Heart left ventricle (tissue), 16 donors: ENCODE data around the gene CDC25B. TPM values are rescaled to one million over a fixed set of nuclear protein-coding genes. Genes with fewer than 3 reads are reported as not detected.

Experiments used
- ATAC-seq, 4 donors: fragments of 200-7000 bp; cut with Tn5 transposase; one replicate each; pipeline ENCODE4 v1.9.1; 2020 to 2022; ENCODE audit warnings: moderate library complexity in 4 of 4, mild to moderate bottlenecking in 3 of 4, moderate number of reproducible peaks in 1 of 4
- DNase-seq, 5 donors: peaks; one replicate each; pipeline ENCODE4 v3.0.0-alpha.2; 2020
- H3K27ac ChIP-seq, 12 donors: fragments of 200-600 bp; sonication (generic) in 4 of 12; one replicate each; pipeline versions ENCODE4 v1.5.0 to v1.8.0; 2016 to 2022; ENCODE audit warnings: mild to moderate bottlenecking in 2 of 12
- H3K27me3 ChIP-seq, 9 donors: fragments of 200-600 bp; sonication (generic) in 2 of 9; one replicate each; pipeline versions ENCODE4 v1.5.1 to v1.8.0; 2016 to 2022; ENCODE audit warnings: mild to moderate bottlenecking in 3 of 9
- H3K36me3 ChIP-seq, 9 donors: fragments of 200-600 bp; sonication (generic) in 2 of 9; one replicate each; pipeline versions ENCODE4 v1.5.0 to v1.8.0; 2018 to 2022; ENCODE audit warnings: mild to moderate bottlenecking in 2 of 9
- H3K4me1 ChIP-seq, 12 donors: fragments of 200-600 bp; sonication (generic) in 4 of 12; one replicate each; pipeline versions ENCODE4 v1.5.0 to v1.8.0; 2016 to 2022; ENCODE audit warnings: mild to moderate bottlenecking in 3 of 12
- H3K4me3 ChIP-seq, 12 donors: fragments of 200-600 bp; sonication (generic) in 4 of 12; one replicate each; pipeline versions ENCODE4 v1.5.0 to v1.8.0; 2017 to 2022; ENCODE audit warnings: mild to moderate bottlenecking in 9 of 12, moderate library complexity in 4 of 12
- H3K9me3 ChIP-seq, 12 donors: fragments of 200-600 bp; sonication (generic) in 4 of 12; one replicate each; pipeline versions ENCODE4 v1.5.0 to v1.8.0; 2016 to 2022; ENCODE audit warnings: mild to moderate bottlenecking in 1 of 12
- POLR2A ChIP-seq, 2 donors: fragments of 450-650 bp; IDR thresholded peaks; one replicate each; pipeline ENCODE4 v1.6.1; 2017; ENCODE audit warnings: antibody characterized with exemption in 2 of 2, mild to moderate bottlenecking in 2 of 2, moderate library complexity in 2 of 2
- WGBS, 4 donors: extraction: QIAGEN DNeasy Blood & Tissue Kit in 2 of 4; methylation state at CpG; one replicate each; pipeline versions ENCODE4 v1.1.5 to v1.1.7; 2013 to 2018; 5-methylcytosine and 5-hydroxymethylcytosine counted together
- intact Hi-C, 10 donors: fragments of 100-400 bp; cut with DNase I; formaldehyde crosslinking; loops; one replicate each; pipeline versions ENCODE4 v1.11.1 to v1.14.2; 2022
- polyA plus RNA-seq, 2 donors: library from polyadenylated mRNA; stranded (reverse); fragments of 200-250 nt; gene quantifications; one replicate each; pipeline ENCODE4 v1.2.3, GENCODE V29; 2013
- total RNA-seq, 9 donors: library from RNA; depleted of rRNA in 2 of 9; stranded (reverse); fragments of >200 nt in 2 of 9; fragmentation: NEBNext Ultra II Directional in 3 of 9; extraction: Animal tissue kit (Norgen Biotek cat#: 25700) in 3 of 9; gene quantifications; one replicate each; pipeline versions ENCODE4 v1.1.0 to v1.2.4, GENCODE V29; 2016 to 2023
- TF ChIP-seq, protein P1 (sequence below), 12 donors: fragments of 200-600 bp; sonication (generic) in 4 of 12; IDR thresholded peaks; one replicate each; pipeline versions ENCODE4 v1.5.0 to v1.8.0; 2018 to 2022; ENCODE audit warnings: antibody characterized with exemption in 12 of 12, mild to moderate bottlenecking in 5 of 12
- donor health status: ischemic (EF 13 %, LVEDD 7.1; RV severe dilation, severe dysfunction).
- donor health status: healthy with polysubstance abuse.
- donor health status: DM: no; HTN: yes; CAD: no.
- donor health status: DM: no; HTN: no; CAD: no.
- donor health status: ischemic (EF 25% LVEDD 6.9; RV normal size, moderate dysfunction).
- donor health status: ischemic (EF 25% LVEDD 5.7; RV mildly dilated, moderate dysfunction).
- donor health status: healthy.
- donor health status: DM: yes; HTN: yes; CAD: no.
- donor health status: ischemic (EF 35%, LVEDD 5.7; RV mildly dilated, moderate dysfunction).
- donor health status: nonischemic (EF 11% LVEDD 7.7; RV severe dilation, severe dysfunction).
- donor health status: DM: yes; HTN: yes; CAD: no.
- donor health status: PGD.
- donor health status: ischemic (EF 29% LVEDD 5.4; RV normal size, mild dysfunction).
- donor health status: nonischemic (EF 23%, LVEDD 6.1; RV moderate dilation, normal function).

CDC25B gene
- total and polyA plus RNA-seq, 11 donors: 4.0 to 30.4 (median 8.6) TPM

DNA sequence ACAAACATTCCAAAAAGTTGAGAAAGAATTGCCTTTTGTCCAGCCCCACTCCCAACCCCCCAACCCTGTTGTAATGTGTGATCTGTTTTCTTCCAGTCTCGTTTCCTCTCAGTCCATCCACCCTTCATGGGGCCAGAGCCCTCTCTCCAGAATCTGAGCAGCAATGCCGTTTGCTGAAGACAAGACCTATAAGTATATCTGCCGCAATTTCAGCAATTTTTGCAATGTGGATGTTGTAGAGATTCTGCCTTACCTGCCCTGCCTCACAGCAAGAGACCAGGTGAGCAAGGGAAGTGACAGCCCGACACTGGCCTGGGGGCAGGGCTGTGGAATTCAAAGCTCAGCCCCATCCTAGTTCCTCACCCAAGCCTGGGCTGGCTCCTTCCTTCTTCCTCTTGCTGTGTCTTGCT, 58.4 kb downstream of the CDC25B start:
- Histone ChIP-seq H3K36me3 (peaks cover 6 to 59% (median 50%) of the 10 kb centered on the region in 9 donors), H3K9me3 (no peaks in the 10 kb centered on the region), H3K4me1 (peaks cover 0 to 14% (median 5%) of the 10 kb centered on the region in 12 donors), H3K27me3 (no peaks in the 10 kb centered on the region), H3K27ac (peak overlapping the region in 1 of 12 donors; percentile 19), H3K4me3 (no peak overlapping the region)
- no peak for TF ChIP-seq POLR2A (IDR thresholded peaks at IDR 0.05)
- TF ChIP-seq, protein P1, sequence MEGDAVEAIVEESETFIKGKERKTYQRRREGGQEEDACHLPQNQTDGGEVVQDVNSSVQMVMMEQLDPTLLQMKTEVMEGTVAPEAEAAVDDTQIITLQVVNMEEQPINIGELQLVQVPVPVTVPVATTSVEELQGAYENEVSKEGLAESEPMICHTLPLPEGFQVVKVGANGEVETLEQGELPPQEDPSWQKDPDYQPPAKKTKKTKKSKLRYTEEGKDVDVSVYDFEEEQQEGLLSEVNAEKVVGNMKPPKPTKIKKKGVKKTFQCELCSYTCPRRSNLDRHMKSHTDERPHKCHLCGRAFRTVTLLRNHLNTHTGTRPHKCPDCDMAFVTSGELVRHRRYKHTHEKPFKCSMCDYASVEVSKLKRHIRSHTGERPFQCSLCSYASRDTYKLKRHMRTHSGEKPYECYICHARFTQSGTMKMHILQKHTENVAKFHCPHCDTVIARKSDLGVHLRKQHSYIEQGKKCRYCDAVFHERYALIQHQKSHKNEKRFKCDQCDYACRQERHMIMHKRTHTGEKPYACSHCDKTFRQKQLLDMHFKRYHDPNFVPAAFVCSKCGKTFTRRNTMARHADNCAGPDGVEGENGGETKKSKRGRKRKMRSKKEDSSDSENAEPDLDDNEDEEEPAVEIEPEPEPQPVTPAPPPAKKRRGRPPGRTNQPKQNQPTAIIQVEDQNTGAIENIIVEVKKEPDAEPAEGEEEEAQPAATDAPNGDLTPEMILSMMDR (IDR thresholded peaks at IDR 0.05): no peak
- peak in 2 of 4 donors; percentile 21 to 36 for ATAC-seq
- DNase-seq: no peak
- WGBS, 4 donors: 81 to 85% (median 84%) methylated on average over 4 of the region's 4 CpGs
- intact Hi-C loops: loop anchor here in 5 of 10 donors (2.0 to 10.0 kb wide), 3 partner anchors 68 to 180 kb away; partner anchors contain the start of genes CENPB (in 5 of the 5) and SPEF1 (in 3 of the 5)

Other genes starting within 250 kb of the CDC25B start
- gene GFRA4, start 132.9 kb upstream of the CDC25B start, total RNA-seq: not detected
- not detected for gene GFRA4, start 132.9 kb upstream of the CDC25B start, polyA plus RNA-seq
- gene ADAM33, start 114.3 kb upstream of the CDC25B start, total RNA-seq: 10 to 100 TPM in 2 of 9 donors, 1 to 10 TPM in 7; 2.3 to 10.7 (median 3.5) TPM
- gene ADAM33, start 114.3 kb upstream of the CDC25B start, polyA plus RNA-seq: 10 to 100 TPM in 1 of 2 donors, 1 to 10 TPM in 1; 3.2 to 21.2 TPM
- 10 to 100 TPM in 2 of 9 donors, 1 to 10 TPM in 7; 1.5 to 51.9 (median 5.7) TPM for gene SIGLEC1, start 83.7 kb upstream of the CDC25B start, total RNA-seq
- gene SIGLEC1, start 83.7 kb upstream of the CDC25B start, polyA plus RNA-seq: 1 to 10 TPM; 1.9 to 6.1 TPM
- gene HSPA12B, start 63.6 kb upstream of the CDC25B start, total RNA-seq: 10 to 100 TPM; 10.4 to 35.7 (median 14.3) TPM
- 10 to 100 TPM; 11.8 to 17.3 TPM for gene HSPA12B, start 63.6 kb upstream of the CDC25B start, polyA plus RNA-seq
- gene ADISSP, start 28.6 kb upstream of the CDC25B start, total RNA-seq: 10 to 100 TPM in 6 of 9 donors, 1 to 10 TPM in 3; 7.8 to 22.2 (median 13.7) TPM
- gene ADISSP, start 28.6 kb upstream of the CDC25B start, polyA plus RNA-seq: 10 to 100 TPM in 1 of 2 donors, 1 to 10 TPM in 1; 9.8 to 19.3 TPM
- gene SPEF1, start 14.9 kb upstream of the CDC25B start, total RNA-seq: under 1 TPM in 4 of 9 donors, not detected in 5; 0.18 to 0.65 (median 0.30) TPM
- under 1 TPM; 0.11 to 0.17 TPM for gene SPEF1, start 14.9 kb upstream of the CDC25B start, polyA plus RNA-seq
- gene CENPB, start 9.6 kb upstream of the CDC25B start, total RNA-seq: 100 to 1,000 TPM in 1 of 9 donors, 10 to 100 TPM in 8; 56.2 to 122 (median 74.0) TPM
- 100 to 1,000 TPM in 1 of 2 donors, 10 to 100 TPM in 1; 77.1 to 105 TPM for gene CENPB, start 9.6 kb upstream of the CDC25B start, polyA plus RNA-seq
- 10 to 100 TPM; 10.5 to 18.6 (median 12.0) TPM for gene AP5S1, start 24.2 kb downstream of the CDC25B start, total RNA-seq
- gene AP5S1, start 24.2 kb downstream of the CDC25B start, polyA plus RNA-seq: 10 to 100 TPM in 1 of 2 donors, 1 to 10 TPM in 1; 9.5 to 10.5 TPM
- gene MAVS, start 50.5 kb downstream of the CDC25B start, total RNA-seq: 10 to 100 TPM; 32.5 to 74.0 (median 43.3) TPM
- gene MAVS, start 50.5 kb downstream of the CDC25B start, polyA plus RNA-seq: 10 to 100 TPM; 41.8 to 49.6 TPM
- 10 to 100 TPM; 15.9 to 28.9 (median 18.1) TPM for gene PANK2, start 93.1 kb downstream of the CDC25B start, total RNA-seq
- 10 to 100 TPM; 13.9 to 24.2 TPM for gene PANK2, start 93.1 kb downstream of the CDC25B start, polyA plus RNA-seq
- gene RNF24, start 219.2 kb downstream of the CDC25B start, total RNA-seq: 10 to 100 TPM in 2 of 9 donors, 1 to 10 TPM in 7; 4.2 to 15.2 (median 6.4) TPM
- 1 to 10 TPM; 1.2 to 6.8 TPM for gene RNF24, start 219.2 kb downstream of the CDC25B start, polyA plus RNA-seq